ENCODE data around the gene GH2. TPM values are rescaled to one million over a fixed set of nuclear protein-coding genes. Genes with fewer than 3 reads are reported as not detected.
"Not testable (repeated sequence)": the region's sequence is repeated elsewhere in the genome, so short reads cannot be mapped to it uniquely, and the experiment has no call there.

Gene GH2
- total and polyA plus RNA-seq, 2 experiments from 2014 or later: 0.59 to 2.3 TPM

GRCh38 chr17:63880706-63881105 lies 1.0 kb downstream of the GH2 start (continued):
- TF ChIP-seq ZNF114 (CRISPR knock-in tag; IDR thresholded peaks at IDR 0.05): no peak

- not testable (repeated sequence) for H3K27ac Mint-ChIP-seq; DNase-seq (ENCODE audit: low spot score); ATAC-seq; H3K27ac ChIP-seq (ENCODE audit: low read depth); H3K27me3 Mint-ChIP-seq (ENCODE audit: insufficient read depth, low read depth, poor library complexity); H4K20me1 ChIP-seq (replicated peaks; ENCODE audit: insufficient read depth); H3K4me3 Mint-ChIP-seq; H3F3A ChIP-seq (replicated peaks; ENCODE audit: low read depth); H3K9me2 ChIP-seq (ENCODE audit: insufficient read depth); H3K36me3 ChIP-seq (ENCODE audit: insufficient read depth); H3K27me3 ChIP-seq (ENCODE audit: insufficient read depth); H2AFZ ChIP-seq; H3K4me2 ChIP-seq; H3K79me2 ChIP-seq (replicated peaks; ENCODE audit: insufficient read depth); H3K36me3 Mint-ChIP-seq (ENCODE audit: low read depth); H3K4me3 ChIP-seq; H3K9me3 Mint-ChIP-seq
- peaks cover 14% of the 10 kb centered on the region; the same call in 1 of the 2 replicates for H3K4me1 ChIP-seq (ENCODE audit: insufficient read depth)
- peaks cover 18% of the 10 kb centered on the region for H3K4me1 Mint-ChIP-seq
Observed at GRCh38 chr17:63878413-63878812, 3.3 kb downstream of the GH2 start.

GRCh38 chr17:63874693-63875092 lies 7.1 kb downstream of the GH2 start:
- not testable (repeated sequence) for H3K27me3 ChIP-seq (ENCODE audit: insufficient read depth); H3K4me3 ChIP-seq; H3F3A ChIP-seq (replicated peaks; ENCODE audit: low read depth); H3K4me3 Mint-ChIP-seq; H3K27ac ChIP-seq (ENCODE audit: low read depth); H3K36me3 ChIP-seq (ENCODE audit: insufficient read depth); H3K27me3 Mint-ChIP-seq (ENCODE audit: insufficient read depth, low read depth, poor library complexity); H3K27ac Mint-ChIP-seq; H3K4me1 Mint-ChIP-seq; H3K9me3 Mint-ChIP-seq; H2AFZ ChIP-seq; H3K4me1 ChIP-seq (ENCODE audit: insufficient read depth); DNase-seq (ENCODE audit: low spot score); H3K36me3 Mint-ChIP-seq (ENCODE audit: low read depth); H3K4me2 ChIP-seq; ATAC-seq; H4K20me1 ChIP-seq (replicated peaks; ENCODE audit: insufficient read depth); H3K79me2 ChIP-seq (replicated peaks; ENCODE audit: insufficient read depth); H3K9me2 ChIP-seq (ENCODE audit: insufficient read depth)

GRCh38 chr17:63874061-63874626 lies 7.6 kb downstream of the GH2 start:
- not testable (repeated sequence) for H3K36me3 ChIP-seq (ENCODE audit: insufficient read depth); H3F3A ChIP-seq (replicated peaks; ENCODE audit: low read depth); H3K27me3 Mint-ChIP-seq (ENCODE audit: insufficient read depth, low read depth, poor library complexity); H3K4me3 Mint-ChIP-seq; H3K79me2 ChIP-seq (replicated peaks; ENCODE audit: insufficient read depth); H4K20me1 ChIP-seq (replicated peaks; ENCODE audit: insufficient read depth); H3K9me3 Mint-ChIP-seq; H3K4me1 ChIP-seq (ENCODE audit: insufficient read depth); H3K4me3 ChIP-seq; H3K27me3 ChIP-seq (ENCODE audit: insufficient read depth); H3K4me2 ChIP-seq; DNase-seq (ENCODE audit: low spot score); H3K36me3 Mint-ChIP-seq (ENCODE audit: low read depth); H3K9me2 ChIP-seq (ENCODE audit: insufficient read depth); H3K4me1 Mint-ChIP-seq; H3K27ac ChIP-seq (ENCODE audit: low read depth); H2AFZ ChIP-seq
- ATAC-seq: peak; percentile 92
- H3K27ac Mint-ChIP-seq: peak overlapping the region; percentile 66; the same call in 1 of the 2 replicates
- TF ChIP-seq CTCF (conservative IDR thresholded peaks at IDR 0.05; ENCODE audit: low read depth in 2 of 2): peak; percentile 0 to 51; a peak in 2 of 4 replicates

GRCh38 chr17:63873577-63873976 lies 8.2 kb downstream of the GH2 start, which contains the start of gene CSH2:
CSH2 (minus strand) TSS chr17:63873677; CDS start chr17:63873614, 63 bp downstream.
- not testable (repeated sequence) for H3K36me3 Mint-ChIP-seq (ENCODE audit: low read depth); H3K4me2 ChIP-seq; H3K27ac ChIP-seq (ENCODE audit: low read depth); H3K27me3 ChIP-seq (ENCODE audit: insufficient read depth); ATAC-seq; H3K36me3 ChIP-seq (ENCODE audit: insufficient read depth); H3K4me1 ChIP-seq (ENCODE audit: insufficient read depth); H4K20me1 ChIP-seq (replicated peaks; ENCODE audit: insufficient read depth); H3F3A ChIP-seq (replicated peaks; ENCODE audit: low read depth); H3K27me3 Mint-ChIP-seq (ENCODE audit: insufficient read depth, low read depth, poor library complexity); H3K4me3 ChIP-seq; DNase-seq (ENCODE audit: low spot score); H3K79me2 ChIP-seq (replicated peaks; ENCODE audit: insufficient read depth); H3K4me1 Mint-ChIP-seq; H2AFZ ChIP-seq; H3K4me3 Mint-ChIP-seq; H3K9me2 ChIP-seq (ENCODE audit: insufficient read depth); H3K9me3 Mint-ChIP-seq
- peak within 1 kb of the TSS; percentile 66; the same call in 1 of the 2 replicates for H3K27ac Mint-ChIP-seq

GRCh38 chr17:63871646-63872365 lies 9.9 kb downstream of the GH2 start:
- not testable (repeated sequence) for H2AFZ ChIP-seq; H3K79me2 ChIP-seq (replicated peaks; ENCODE audit: insufficient read depth); H3K27ac Mint-ChIP-seq; H3K27ac ChIP-seq (ENCODE audit: low read depth); H3K36me3 ChIP-seq (ENCODE audit: insufficient read depth); H3F3A ChIP-seq (replicated peaks; ENCODE audit: low read depth); H3K4me1 ChIP-seq (ENCODE audit: insufficient read depth); H3K4me2 ChIP-seq; H3K27me3 Mint-ChIP-seq (ENCODE audit: insufficient read depth, low read depth, poor library complexity); H3K36me3 Mint-ChIP-seq (ENCODE audit: low read depth); ATAC-seq; H3K27me3 ChIP-seq (ENCODE audit: insufficient read depth); H4K20me1 ChIP-seq (replicated peaks; ENCODE audit: insufficient read depth); H3K9me2 ChIP-seq (ENCODE audit: insufficient read depth); H3K4me1 Mint-ChIP-seq; DNase-seq (ENCODE audit: low spot score); H3K4me3 Mint-ChIP-seq; H3K4me3 ChIP-seq; H3K9me3 Mint-ChIP-seq

Data from GM23338 (cell line).